Heart right ventricle (tissue), 16 donors: ENCODE measurements around the gene TNS3. TPM values are rescaled to one million over a fixed set of nuclear protein-coding genes. Genes with fewer than 3 reads are reported as not detected.

Experiments used
- ATAC-seq, 8 donors: fragments of 200-7000 bp; cut with Tn5 transposase; one replicate each; pipeline ENCODE4 v1.9.1; 2020; ENCODE audit warnings: mild to moderate bottlenecking in 8 of 8, moderate library complexity in 8 of 8, moderate number of reproducible peaks in 1 of 8
- DNase-seq, 2 donors: peaks; one replicate each; pipeline ENCODE4 v3.0.0-alpha.2; 2020
- H3K27ac ChIP-seq, 10 donors: fragments of 200-600 bp; sonication (generic) in 2 of 10; one replicate each; pipeline versions ENCODE4 v1.5.0 to v1.8.0; 2020 to 2022; ENCODE audit warnings: mild to moderate bottlenecking in 3 of 10
- H3K27me3 ChIP-seq, 7 donors: fragments of 200-600 bp; one replicate each; pipeline ENCODE4 v1.8.0; 2021 to 2022; ENCODE audit warnings: mild to moderate bottlenecking in 2 of 7
- H3K36me3 ChIP-seq, 9 donors: fragments of 200-600 bp; sonication (generic) in 1 of 9; one replicate each; pipeline versions ENCODE4 v1.5.0 to v1.8.0; 2020 to 2022; ENCODE audit warnings: mild to moderate bottlenecking in 2 of 9
- H3K4me1 ChIP-seq, 9 donors: fragments of 200-600 bp; sonication (generic) in 1 of 9; one replicate each; pipeline versions ENCODE4 v1.5.0 to v1.8.0; 2020 to 2022; ENCODE audit warnings: mild to moderate bottlenecking in 4 of 9
- H3K4me3 ChIP-seq, 10 donors: fragments of 200-600 bp; sonication (generic) in 2 of 10; one replicate each; pipeline versions ENCODE4 v1.5.0 to v1.8.0; 2020 to 2022; ENCODE audit warnings: mild to moderate bottlenecking in 7 of 10, moderate library complexity in 2 of 10
- H3K9me3 ChIP-seq, 11 donors: fragments of 200-600 bp in 10 of 11; sonication (generic) in 2 of 11; one replicate each; pipeline versions ENCODE4 v1.5.0 to v1.8.0; 2013 to 2022; ENCODE audit warnings: mild to moderate bottlenecking in 2 of 11, control low read depth in 1 of 11, moderate library complexity in 1 of 11
- whole genome bisulfite sequencing, 2 donors: extraction: QIAGEN DNeasy Blood & Tissue Kit; methylation state at CpG; one replicate each; pipeline ENCODE4 v1.1.7; 2013; ENCODE audit warnings: inconsistent platforms in 1 of 2; 5-methylcytosine and 5-hydroxymethylcytosine counted together
- intact Hi-C, 10 donors: fragments of 100-400 bp; cut with DNase I; formaldehyde crosslinking; loops; one replicate each; pipeline versions ENCODE4 v1.11.1 to v1.14.2; 2022
- polyA plus RNA-seq, 2 donors: library from polyadenylated mRNA; stranded (reverse); fragments of 200-250 nt; gene quantifications; one replicate each; pipeline ENCODE4 v1.2.3, GENCODE V29; 2013
- total RNA-seq, 10 donors: library from RNA; stranded (reverse); fragmentation: NEBNext Ultra II Directional in 3 of 10; extraction: Animal tissue kit (Norgen Biotek cat#: 25700) in 3 of 10; gene quantifications; one replicate each; pipeline versions ENCODE4 v1.2.1 to v1.2.4, GENCODE V29; 2021 to 2023
- TF ChIP-seq, protein P1 (sequence below), 9 donors: fragments of 200-600 bp; sonication (generic) in 2 of 9; IDR thresholded peaks; one replicate each; pipeline versions ENCODE4 v1.5.0 to v1.8.0; 2021 to 2022; ENCODE audit warnings: antibody characterized with exemption in 9 of 9, mild to moderate bottlenecking in 5 of 9, moderate library complexity in 1 of 9
- donor health status: Arrhythmogenic right ventricular cardiomyopathy.
- donor health status: ischemic (EF 13 %, LVEDD 7.1; RV severe dilation, severe dysfunction).
- donor health status: healthy with polysubstance abuse.
- donor health status: DM: no; HTN: yes; CAD: no.
- donor health status: DM: no; HTN: no; CAD: no.
- donor health status: ischemic (EF 25% LVEDD 6.9; RV normal size, moderate dysfunction).
- donor health status: ischemic (EF 25% LVEDD 5.7; RV mildly dilated, moderate dysfunction).
- donor health status: healthy.
- donor health status: DM: yes; HTN: yes; CAD: no.
- donor health status: Ischemic cardiomyopathy.
- donor health status: ischemic (EF 35%, LVEDD 5.7; RV mildly dilated, moderate dysfunction).
- donor health status: nonischemic (EF 11% LVEDD 7.7; RV severe dilation, severe dysfunction).
- donor health status: DM: yes; HTN: yes; CAD: no.
- donor health status: PGD.
- donor health status: ischemic (EF 29% LVEDD 5.4; RV normal size, mild dysfunction).
- donor health status: nonischemic (EF 23%, LVEDD 6.1; RV moderate dilation, normal function).

Gene TNS3
- total and polyA plus RNA-seq, 12 donors = 6.7 to 74.2 (median 34.0) TPM

DNA sequence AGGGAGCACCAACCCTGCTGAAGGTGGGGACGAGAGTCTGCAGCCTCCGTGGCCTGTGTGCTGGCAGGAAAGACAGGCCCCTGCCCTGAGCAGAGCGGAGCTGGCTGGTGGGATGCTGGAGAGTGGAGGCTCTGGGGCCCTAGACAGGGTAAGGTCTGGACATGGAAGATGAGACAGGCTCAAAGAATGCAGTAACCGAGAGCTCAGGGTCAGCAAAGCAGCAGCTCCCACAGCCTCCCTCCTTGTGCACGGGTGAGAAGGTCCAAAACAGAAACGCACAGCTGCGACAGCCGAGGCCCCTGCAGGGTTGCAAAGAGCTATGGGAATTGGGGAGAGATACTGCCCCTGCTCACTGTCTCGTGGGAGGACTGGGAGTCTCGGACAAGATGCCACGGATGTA, 80.5 kb downstream of the TNS3 start:
- intact Hi-C loops = no loop called here

DNA sequence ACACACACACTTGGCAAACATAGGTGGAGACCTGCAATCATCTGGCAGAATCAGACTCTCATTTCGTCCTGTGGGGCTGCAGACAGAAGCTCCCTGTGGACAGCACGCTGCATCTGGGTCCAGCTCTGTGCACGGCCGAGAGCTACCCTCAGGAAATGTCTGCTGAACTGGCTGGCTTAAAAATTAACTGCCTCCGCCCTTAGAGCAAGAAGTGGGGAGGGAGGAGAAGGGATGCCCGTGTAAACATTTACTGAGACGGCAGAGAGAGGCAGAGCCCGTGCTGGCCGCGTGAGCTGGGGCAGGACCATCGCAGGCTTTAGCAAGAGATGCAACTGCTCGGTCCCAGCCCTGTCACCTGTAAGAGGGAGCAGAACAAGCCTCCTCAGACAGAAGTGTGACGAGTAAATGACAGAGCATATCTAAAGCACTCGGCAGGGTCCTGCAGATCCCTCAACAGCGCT, 81.8 kb downstream of the TNS3 start:
- Histone ChIP-seq H3K27ac (peak overlapping the region in 1 of 10 donors; percentile 58), H3K4me3 (no peak overlapping the region), H3K27me3 (no peaks in the 10 kb centered on the region), H3K4me1 (peaks cover 16 to 78% (median 39%) of the 10 kb centered on the region in 9 donors), H3K9me3 (no peaks in the 10 kb centered on the region), H3K36me3 (no peaks in the 10 kb centered on the region)
- intact Hi-C loops = no loop called here
- no peak for DNase-seq
- WGBS, 2 donors = 49 to 71% methylated on average over 15 of the region's 15 CpGs
- no peak for ATAC-seq
- TF ChIP-seq, protein P1, sequence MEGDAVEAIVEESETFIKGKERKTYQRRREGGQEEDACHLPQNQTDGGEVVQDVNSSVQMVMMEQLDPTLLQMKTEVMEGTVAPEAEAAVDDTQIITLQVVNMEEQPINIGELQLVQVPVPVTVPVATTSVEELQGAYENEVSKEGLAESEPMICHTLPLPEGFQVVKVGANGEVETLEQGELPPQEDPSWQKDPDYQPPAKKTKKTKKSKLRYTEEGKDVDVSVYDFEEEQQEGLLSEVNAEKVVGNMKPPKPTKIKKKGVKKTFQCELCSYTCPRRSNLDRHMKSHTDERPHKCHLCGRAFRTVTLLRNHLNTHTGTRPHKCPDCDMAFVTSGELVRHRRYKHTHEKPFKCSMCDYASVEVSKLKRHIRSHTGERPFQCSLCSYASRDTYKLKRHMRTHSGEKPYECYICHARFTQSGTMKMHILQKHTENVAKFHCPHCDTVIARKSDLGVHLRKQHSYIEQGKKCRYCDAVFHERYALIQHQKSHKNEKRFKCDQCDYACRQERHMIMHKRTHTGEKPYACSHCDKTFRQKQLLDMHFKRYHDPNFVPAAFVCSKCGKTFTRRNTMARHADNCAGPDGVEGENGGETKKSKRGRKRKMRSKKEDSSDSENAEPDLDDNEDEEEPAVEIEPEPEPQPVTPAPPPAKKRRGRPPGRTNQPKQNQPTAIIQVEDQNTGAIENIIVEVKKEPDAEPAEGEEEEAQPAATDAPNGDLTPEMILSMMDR (IDR thresholded peaks at IDR 0.05) = no peak

More for the DNA sequence above, 80.5 kb downstream of the TNS3 start:
- no peak overlapping the region for H3K4me3 ChIP-seq
- no peaks in the 10 kb centered on the region for H3K9me3 ChIP-seq
- peak in 7 of 8 donors; percentile 15 to 54 (median 37) for ATAC-seq
- H3K36me3 ChIP-seq = no peaks in the 10 kb centered on the region
- H3K4me1 ChIP-seq = peaks cover 9 to 78% (median 31%) of the 10 kb centered on the region in 9 donors
- no peak for DNase-seq
- peak overlapping the region in 1 of 10 donors; percentile 86 for H3K27ac ChIP-seq
- 68 to 77% methylated on average over 11 of the region's 11 CpGs for WGBS, 2 donors
- H3K27me3 ChIP-seq = no peaks in the 10 kb centered on the region
- TF ChIP-seq, protein P1 (IDR thresholded peaks at IDR 0.05) = no peak

GRCh38 chr7:47498229-47499056, 83.5 kb downstream of the TNS3 start:
- ATAC-seq = no peak
- Histone ChIP-seq H3K4me1 (peaks cover 17 to 77% (median 54%) of the 10 kb centered on the region in 9 donors), H3K36me3 (no peaks in the 10 kb centered on the region), H3K4me3 (no peak overlapping the region), H3K9me3 (no peaks in the 10 kb centered on the region), H3K27ac (peak overlapping the region in 1 of 10 donors; percentile 74), H3K27me3 (no peaks in the 10 kb centered on the region)
- intact Hi-C loops = no loop called here
- DNase-seq = no peak
- TF ChIP-seq, protein P1 (IDR thresholded peaks at IDR 0.05) = no peak
- 92 to 96% methylated on average over 17 of the region's 17 CpGs for WGBS, 2 donors

DNA sequence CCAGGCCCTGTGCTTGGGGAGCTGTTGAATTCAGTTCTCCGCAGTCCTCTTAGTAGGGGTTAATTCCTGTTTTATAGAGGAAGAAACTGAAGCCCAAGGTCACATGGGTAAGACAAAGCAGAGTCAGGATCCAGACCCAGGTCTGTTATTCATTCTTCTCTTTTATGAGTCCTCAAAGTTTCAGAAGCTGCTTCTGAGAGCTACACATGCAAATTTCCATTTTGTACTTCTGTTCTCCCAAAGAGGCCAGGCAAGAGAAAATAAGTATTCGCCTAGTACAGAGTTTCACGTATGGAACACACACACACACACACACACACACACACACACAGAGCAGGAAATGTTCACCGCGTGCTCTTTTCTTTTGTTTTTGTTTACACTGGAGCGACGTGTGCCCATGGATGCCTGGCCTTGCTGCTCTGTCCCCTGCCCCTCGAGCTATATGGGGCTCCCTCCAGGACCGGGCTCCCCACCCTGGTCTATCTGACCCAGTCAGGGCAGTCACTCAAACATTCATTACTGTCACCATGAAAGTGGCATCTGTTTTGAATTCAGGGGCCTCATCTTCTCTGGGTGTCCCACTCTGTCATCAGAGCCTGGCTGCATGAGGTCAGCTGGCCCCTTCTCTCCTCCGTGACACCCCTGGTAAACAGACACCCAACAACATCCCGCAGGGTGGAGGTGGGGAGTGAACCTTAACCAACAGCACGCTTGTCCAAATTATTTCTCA, 84.4 kb downstream of the TNS3 start:
- peaks cover 14 to 74% (median 51%) of the 10 kb centered on the region in 9 donors for H3K4me1 ChIP-seq
- H3K27me3 ChIP-seq = no peaks in the 10 kb centered on the region
- no peaks in the 10 kb centered on the region for H3K36me3 ChIP-seq
- H3K4me3 ChIP-seq = no peak overlapping the region
- peak in 1 of 8 donors; percentile 7 for ATAC-seq
- TF ChIP-seq, protein P1 (IDR thresholded peaks at IDR 0.05) = no peak
- no peak for DNase-seq
- intact Hi-C loops = no loop called here
- WGBS, 2 donors = 66 to 73% methylated on average over 12 of the region's 12 CpGs
- H3K9me3 ChIP-seq = no peaks in the 10 kb centered on the region
- peak overlapping the region in 4 of 10 donors; percentile 15 to 74 (median 53) for H3K27ac ChIP-seq
